Left ventricle myocardium inferior (tissue), 1 donor: ENCODE data around the gene ENPP5. TPM values are rescaled to one million over a fixed set of nuclear protein-coding genes. Genes with fewer than 3 reads are reported as not detected.

Source experiments
- DNase-seq: peaks from one replicate; pipeline ENCODE4 v3.0.0-alpha.2; 2020
- H3K27ac ChIP-seq: fragments of 200-600 bp; replicated peaks from 2 replicates; pipeline ENCODE4 v1.8.0; 2021
- H3K27me3 ChIP-seq: fragments of 200-600 bp; 2 replicates; pipeline ENCODE4 v1.8.0; 2021; ENCODE audit warnings: low read depth
- H3K36me3 ChIP-seq: fragments of 200-600 bp; 2 replicates; pipeline ENCODE4 v1.8.0; 2021
- H3K4me1 ChIP-seq: fragments of 200-600 bp; 2 replicates; pipeline ENCODE4 v1.8.0; 2021
- H3K4me3 ChIP-seq: fragments of 200-600 bp; 2 replicates; pipeline ENCODE4 v1.8.0; 2021; ENCODE audit warnings: mild to moderate bottlenecking, moderate library complexity
- H3K9me3 ChIP-seq: fragments of 200-600 bp; replicated peaks from 2 replicates; pipeline ENCODE4 v1.8.0; 2021
- CTCF ChIP-seq: fragments of 200-600 bp; IDR thresholded peaks from 2 replicates; pipeline ENCODE4 v1.8.0; 2021; ENCODE audit warnings: antibody characterized with exemption, mild to moderate bottlenecking, borderline replicate concordance
- intact Hi-C: fragments of 100-400 bp; cut with micrococcal nuclease; formaldehyde crosslinking; loops from one replicate; pipeline ENCODE4 v1.11.0; 2022
- total RNA-seq: library from RNA; stranded (reverse); fragmentation: NEBNext Ultra II Directional; extraction: Animal tissue kit (Norgen Biotek cat#: 25700); gene quantifications from one replicate; pipeline ENCODE4 v1.2.1, GENCODE V29; 2021
- donor health status: DM: no; HTN: yes; CAD: no; lungs with severe emphysema.

Gene ENPP5
- total RNA-seq, 1 donor from 2014 or later = 3.0 TPM

GRCh38 chr6:46204880-46205650, 34.3 kb upstream of the ENPP5 start:
- no peaks in the 10 kb centered on the region for H3K4me1 ChIP-seq
- no peaks in the 10 kb centered on the region for H3K27me3 ChIP-seq
- H3K36me3 ChIP-seq = no peaks in the 10 kb centered on the region
- H3K9me3 ChIP-seq = no peaks in the 10 kb centered on the region
- no peak overlapping the region for H3K4me3 ChIP-seq
- no peak for DNase-seq
- no peak for TF ChIP-seq CTCF
- intact Hi-C loops = no loop called here
- no peak overlapping the region for H3K27ac ChIP-seq

- intact Hi-C loops = no loop called here
- no peaks in the 10 kb centered on the region for H3K27me3 ChIP-seq
- no peak overlapping the region for H3K27ac ChIP-seq
- no peak overlapping the region for H3K4me3 ChIP-seq
- no peak for TF ChIP-seq CTCF
- no peaks in the 10 kb centered on the region for H3K9me3 ChIP-seq
- H3K36me3 ChIP-seq = no peaks in the 10 kb centered on the region
- no peaks in the 10 kb centered on the region for H3K4me1 ChIP-seq
- DNase-seq = no peak
Measured at GRCh38 chr6:46203391-46204177, 32.8 kb upstream of the ENPP5 start.

DNA sequence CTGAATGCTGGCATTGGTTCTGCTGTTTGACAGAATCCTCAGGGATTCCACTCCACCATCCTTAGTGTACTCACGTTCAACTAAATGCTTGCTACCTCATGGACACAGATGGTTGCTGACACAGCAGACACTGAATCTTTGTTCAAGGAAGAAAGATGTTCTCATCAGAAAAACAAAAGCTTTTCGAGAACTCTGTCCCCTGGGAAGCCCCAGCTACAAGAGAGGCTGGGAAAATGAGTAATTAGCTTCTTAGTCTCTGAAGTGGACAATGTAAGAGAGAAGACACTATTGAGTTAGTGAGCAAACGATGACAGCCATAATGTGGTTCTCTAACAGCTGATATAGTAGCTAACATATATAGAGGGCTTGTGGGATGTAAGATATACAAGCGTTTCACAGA, 30.9 kb upstream of the ENPP5 start:
- no peaks in the 10 kb centered on the region for H3K9me3 ChIP-seq
- no peak for TF ChIP-seq CTCF
- H3K27me3 ChIP-seq = no peaks in the 10 kb centered on the region
- H3K4me3 ChIP-seq = no peak overlapping the region
- DNase-seq = no peak
- no peaks in the 10 kb centered on the region for H3K4me1 ChIP-seq
- H3K27ac ChIP-seq = no peak overlapping the region
- intact Hi-C loops = no loop called here
- no peaks in the 10 kb centered on the region for H3K36me3 ChIP-seq

- Histone ChIP-seq H3K27me3 (no peaks in the 10 kb centered on the region), H3K4me1 (no peaks in the 10 kb centered on the region), H3K36me3 (no peaks in the 10 kb centered on the region), H3K4me3 (no peak overlapping the region), H3K9me3 (no peaks in the 10 kb centered on the region), H3K27ac (no peak overlapping the region)
- no peak for TF ChIP-seq CTCF
- DNase-seq = no peak
- intact Hi-C loops = no loop called here
Measured at GRCh38 chr6:46199387-46199786, 28.6 kb upstream of the ENPP5 start.

- Histone ChIP-seq H3K27ac (no peak overlapping the region), H3K4me3 (no peak overlapping the region), H3K9me3 (no peaks in the 10 kb centered on the region), H3K4me1 (no peaks in the 10 kb centered on the region), H3K36me3 (no peaks in the 10 kb centered on the region), H3K27me3 (no peaks in the 10 kb centered on the region)
- no peak for TF ChIP-seq CTCF
- no peak for DNase-seq
- intact Hi-C loops = no loop called here
Measured at GRCh38 chr6:46191961-46192360, 21.2 kb upstream of the ENPP5 start.
